GM10847 (cell line): ENCODE measurements around the gene PRKN.

Experiments used
- POLR2A ChIP-seq: IDR thresholded peaks from 2 replicates; pipeline ENCODE4 v1.6.1; 2011; ENCODE audit not compliant: insufficient read length; ENCODE audit errors: extremely low read depth

Gene PRKN

DNA sequence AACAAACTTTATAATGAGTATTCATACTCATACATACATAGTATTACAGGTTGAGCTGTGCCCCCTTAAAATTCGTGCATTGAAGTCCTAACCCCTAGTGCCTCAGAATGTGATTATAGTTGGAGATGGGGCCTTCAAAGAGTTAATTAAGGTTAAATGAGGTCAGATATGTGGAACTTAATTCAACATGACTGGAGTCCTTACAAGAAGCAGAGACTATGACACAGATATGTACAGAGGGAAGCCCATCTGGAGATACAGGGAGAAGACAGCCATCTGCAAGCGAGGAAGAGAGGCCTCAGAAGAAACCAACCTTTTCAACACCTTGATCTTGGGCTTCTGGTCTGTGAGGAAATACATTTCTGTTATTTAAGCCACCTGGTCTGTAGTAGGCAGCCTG is 917.6 kb downstream of the PRKN start:
- no peak for TF ChIP-seq POLR2A

DNA sequence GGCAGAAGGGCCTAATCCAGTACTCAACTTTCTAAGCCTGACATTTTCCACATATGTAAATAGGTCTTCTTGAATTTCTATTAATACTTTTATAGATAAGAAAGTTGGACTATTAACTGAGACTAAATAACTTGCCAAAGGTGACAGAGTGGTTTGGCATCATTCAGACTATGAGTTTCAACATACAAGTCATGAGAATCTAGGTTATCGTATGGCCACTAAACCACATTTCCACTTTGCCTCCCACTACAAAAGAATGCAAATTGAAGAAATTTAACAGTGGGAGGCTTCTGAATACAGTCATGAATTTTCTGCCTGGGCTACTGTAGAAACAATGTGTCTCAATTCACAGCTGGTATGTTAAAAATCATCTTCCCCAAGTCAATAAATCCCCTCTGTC is 922.7 kb downstream of the PRKN start:
- TF ChIP-seq POLR2A = no peak

DNA sequence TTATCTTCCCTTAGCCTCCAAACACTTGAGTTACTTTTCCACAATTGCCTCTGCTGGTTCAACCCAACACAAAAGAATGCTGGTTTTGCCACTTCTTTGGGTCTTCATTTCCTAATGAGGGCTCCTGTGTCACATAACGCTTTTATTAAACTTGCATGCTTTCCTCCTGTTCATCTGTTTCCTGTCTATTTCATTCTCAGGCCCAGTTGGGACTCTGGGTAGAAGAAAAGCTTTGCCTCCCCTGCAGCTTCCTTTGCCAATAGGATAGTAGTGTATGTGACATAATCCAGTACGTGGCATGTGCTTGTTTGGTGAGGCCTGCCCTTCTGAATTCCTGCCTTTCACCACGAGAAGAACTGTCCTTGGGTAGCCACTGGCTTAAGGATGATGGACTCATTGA is 924.4 kb downstream of the PRKN start:
- no peak for TF ChIP-seq POLR2A

DNA sequence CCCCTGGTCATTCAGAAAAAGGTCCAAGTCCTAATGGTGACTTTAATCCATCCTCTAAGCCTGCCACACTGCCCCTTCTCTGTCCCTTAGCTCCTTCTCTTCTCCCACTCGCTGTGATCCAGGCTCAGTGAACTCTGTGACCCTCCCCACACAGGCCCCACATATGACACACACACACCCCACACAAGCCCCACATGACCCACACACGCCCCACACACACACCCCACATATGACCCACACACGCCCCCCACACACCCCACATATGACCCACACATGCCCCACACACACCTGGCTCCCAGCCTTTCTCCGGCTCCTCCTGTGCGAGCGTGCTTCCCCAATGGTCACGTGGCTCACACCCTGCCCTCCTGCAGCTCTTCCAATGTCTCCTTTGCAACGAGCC is 925.3 kb downstream of the PRKN start:
- TF ChIP-seq POLR2A = no peak

DNA sequence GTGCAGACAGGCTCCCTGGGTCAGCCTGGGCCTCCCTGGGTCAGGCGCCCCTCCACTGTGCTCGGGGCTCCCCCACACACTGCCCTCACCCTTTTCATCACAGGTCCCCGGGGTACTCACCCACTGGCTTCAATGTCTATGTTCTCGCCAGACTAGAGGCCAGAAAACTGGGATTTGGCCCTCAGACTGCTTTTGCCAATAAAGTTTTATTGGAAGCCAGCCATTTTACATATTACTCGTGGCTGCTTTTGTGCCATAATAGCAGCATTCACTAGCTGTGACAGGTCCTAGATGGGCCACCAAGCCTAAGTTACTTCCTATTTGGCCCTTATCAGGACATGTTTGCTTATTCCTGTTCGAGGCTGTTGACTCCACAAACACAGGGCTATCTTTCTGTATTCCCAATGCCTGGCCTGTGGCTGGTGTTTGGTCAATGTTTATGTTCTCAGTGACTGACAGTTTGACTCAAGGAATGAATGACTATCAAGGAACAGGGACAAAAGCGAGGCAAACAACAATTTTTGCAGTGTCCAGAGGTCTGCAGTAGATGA is 928.6 kb downstream of the PRKN start:
- TF ChIP-seq POLR2A = no peak

DNA sequence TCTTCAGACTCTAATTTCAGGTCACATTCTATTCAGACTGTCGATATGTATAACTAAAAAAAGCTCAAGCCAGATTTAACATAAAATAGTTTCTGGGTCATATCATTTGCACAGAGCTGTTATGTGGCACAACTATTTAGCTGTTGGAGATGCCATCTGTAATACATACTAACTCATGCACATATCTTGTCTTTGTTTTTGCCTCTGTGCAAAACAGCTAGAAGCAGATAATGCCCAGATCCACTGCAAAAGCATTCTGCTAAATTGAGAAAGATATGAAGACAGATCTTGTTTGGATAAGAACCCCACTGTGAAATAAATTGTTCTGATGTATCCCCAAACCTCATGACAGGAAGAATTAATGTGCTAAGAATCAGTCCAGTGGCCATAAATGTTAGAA is 930.9 kb downstream of the PRKN start:
- TF ChIP-seq POLR2A = no peak

DNA sequence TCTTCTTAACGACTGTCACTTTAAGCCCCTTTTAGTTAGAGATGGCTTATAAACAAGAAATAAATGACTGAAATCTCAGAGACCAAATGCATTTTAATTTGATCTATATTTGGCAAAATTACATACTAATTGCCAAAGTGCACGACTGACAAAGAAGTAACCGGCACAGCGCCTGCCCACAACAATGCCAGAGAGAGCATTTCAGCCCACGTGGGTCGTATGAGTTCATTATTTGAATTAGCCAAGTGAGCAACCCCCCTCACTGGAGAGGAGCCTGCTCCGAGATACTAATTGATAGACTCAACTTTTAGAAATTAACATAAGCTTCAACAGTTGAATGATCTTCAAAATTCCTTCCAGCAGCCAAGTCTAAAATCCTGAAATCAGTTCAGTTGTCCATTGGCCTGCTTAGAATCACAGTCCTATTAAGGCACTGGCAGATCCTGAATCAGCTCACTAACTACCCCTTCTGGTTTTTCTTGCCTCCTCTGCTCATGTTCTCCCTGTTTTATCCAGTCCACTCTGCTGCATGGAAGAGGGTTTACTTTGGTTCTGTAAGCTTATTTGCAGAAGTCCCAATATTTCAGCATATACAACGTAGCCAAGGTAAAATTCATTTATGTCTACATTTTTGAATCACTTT is 934.6 kb downstream of the PRKN start:
- TF ChIP-seq POLR2A = no peak

DNA sequence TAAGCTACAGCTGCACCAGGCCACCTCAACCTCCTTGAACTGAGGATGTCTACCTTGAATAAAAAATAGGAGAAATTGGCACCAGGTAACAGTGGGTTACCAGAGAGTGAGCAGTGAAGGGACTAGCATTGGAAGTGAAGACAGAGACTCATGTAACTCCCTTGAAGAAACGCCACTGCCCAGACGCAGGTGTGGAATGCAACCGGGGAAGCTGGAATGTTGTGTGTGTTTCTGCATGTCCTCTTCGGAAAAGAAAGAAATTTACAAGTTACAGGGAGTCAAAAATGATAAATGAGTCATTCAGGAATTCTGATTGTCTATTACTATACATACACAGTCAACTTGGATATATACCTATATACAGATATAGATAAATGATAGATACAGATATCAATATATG is 939.0 kb downstream of the PRKN start:
- TF ChIP-seq POLR2A = no peak

DNA sequence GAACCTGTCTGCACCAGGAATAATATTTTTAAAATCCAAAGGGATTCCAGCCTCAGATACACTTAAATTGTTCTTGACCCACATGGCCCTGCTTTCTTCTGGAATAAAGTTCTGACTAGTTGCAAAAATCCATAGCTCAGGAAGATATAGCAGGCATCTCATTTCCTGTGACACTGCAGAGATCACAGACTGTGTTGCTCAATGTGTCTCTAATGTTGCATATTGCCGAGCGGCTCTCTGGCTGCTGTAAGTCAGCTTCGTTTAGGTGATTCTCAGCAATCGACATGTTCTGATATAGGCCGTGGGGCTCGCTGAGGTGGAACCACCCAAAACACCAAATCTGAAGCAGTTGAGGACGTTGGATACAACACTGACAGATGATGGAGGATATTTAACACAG is 955.4 kb downstream of the PRKN start:
- no peak for TF ChIP-seq POLR2A

DNA sequence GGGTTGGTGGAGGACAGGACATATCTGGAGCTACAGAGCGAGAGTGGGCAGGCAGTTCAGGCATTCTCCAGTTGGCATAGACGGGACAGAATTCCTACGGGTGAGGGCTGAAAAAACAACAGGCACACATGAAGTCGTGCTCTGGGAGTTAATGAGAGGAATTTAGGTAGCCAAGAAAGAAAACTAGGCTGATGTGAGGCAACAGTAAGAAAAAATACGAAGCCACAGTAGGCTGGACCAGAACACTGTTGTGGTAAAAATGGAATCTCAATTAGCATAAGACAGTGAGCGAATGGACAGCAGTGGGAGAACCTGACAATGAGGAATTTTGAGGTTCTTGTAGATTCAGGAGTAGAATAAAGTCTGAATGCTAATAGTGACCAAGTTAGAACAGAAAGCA is 965.6 kb downstream of the PRKN start:
- no peak for TF ChIP-seq POLR2A

DNA sequence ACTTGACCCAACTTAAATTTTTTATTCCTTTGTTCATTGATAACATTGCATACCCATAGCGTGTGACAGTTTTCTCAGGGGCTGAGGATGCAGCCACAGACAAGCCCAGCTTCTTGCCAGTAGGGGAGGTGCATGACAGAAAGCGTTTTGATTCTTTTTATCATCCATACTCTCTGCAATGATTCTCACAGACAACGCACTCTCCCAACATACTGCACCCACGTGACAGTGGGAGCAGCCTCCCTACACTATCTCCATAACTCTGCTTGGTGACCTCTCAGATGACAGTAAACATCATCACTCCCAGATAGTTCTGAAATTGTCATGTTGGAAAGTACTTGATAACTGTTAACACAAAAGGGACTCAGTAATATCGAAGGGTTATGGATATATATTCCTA is 972.5 kb downstream of the PRKN start:
- no peak for TF ChIP-seq POLR2A

DNA sequence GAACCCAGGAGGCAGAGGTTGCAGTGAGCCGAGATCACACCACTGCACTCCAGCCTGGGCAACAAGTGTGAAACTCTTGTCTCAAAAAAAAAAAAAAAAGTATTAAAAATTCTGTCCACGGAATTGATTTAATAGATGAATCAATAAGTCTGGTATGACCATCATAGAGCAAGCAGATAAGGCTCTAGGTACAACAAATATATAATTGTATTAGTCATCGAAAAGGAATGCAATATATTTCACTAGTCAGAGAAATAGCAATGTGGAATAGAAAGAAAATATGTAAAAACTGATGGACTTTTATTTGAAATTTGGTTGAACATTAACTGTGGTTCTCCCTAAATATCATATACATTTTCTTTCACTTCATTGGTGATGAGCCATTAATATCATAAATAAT is 976.9 kb downstream of the PRKN start:
- no peak for TF ChIP-seq POLR2A

DNA sequence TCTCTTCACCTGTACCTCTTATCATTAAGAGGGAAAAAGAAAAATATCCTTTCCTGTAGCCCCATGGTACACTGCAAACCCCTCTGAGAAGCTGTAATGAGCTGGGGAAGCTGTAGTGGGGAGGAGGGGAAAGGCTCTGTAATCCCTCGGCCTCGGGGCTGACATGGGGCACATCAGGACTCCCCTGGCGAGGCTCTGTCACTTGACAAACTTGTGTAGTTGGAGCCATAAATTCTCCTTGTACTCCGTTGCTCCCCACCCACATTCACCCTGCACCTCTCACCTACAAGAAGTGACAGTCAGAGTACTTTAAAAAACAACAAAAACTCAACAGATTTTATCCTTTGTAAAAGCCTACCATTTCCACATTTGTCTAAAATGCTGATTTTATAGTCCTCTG is 978.0 kb downstream of the PRKN start:
- no peak for TF ChIP-seq POLR2A

DNA sequence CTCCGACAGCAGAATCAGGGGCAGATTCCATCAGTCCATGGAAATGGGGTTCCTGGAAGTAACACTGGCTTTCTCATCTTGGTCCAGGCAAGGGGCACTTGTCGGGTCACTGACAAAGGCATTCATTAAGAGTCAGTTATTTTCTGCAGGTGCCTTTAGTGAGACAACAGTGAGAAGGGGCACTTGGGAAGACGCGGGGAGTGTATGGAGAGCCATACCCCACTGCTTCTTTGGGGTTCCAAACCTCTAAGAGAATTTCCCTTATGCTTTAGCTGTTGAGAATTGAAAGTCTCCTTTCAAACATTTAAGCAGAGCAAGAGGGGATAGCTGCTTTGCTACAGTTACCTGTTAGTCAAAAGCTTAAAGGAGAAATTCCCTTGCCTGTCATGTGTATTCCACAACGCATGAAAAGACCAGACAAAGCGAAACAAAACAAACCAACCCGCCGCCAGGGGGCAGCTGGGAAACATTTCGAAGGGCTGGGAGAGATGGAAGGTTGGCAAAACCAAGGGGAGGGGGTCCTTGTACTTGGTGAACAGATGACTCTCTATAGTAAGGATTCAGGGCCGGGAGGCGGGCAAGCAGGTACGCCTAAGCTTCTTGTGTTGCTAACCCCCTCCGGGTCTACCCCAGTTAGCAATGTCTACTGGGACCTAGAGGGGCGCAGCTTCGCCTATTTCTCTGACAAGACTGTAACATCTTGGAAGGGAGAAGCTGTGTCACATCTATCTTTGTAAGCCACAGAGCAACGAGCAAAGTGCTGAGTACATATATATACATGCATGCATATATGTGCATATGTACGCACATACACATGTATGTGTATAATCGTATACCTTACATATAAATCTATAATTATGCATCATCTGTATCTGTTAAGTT is 978.8 kb downstream of the PRKN start:
- no peak for TF ChIP-seq POLR2A

DNA sequence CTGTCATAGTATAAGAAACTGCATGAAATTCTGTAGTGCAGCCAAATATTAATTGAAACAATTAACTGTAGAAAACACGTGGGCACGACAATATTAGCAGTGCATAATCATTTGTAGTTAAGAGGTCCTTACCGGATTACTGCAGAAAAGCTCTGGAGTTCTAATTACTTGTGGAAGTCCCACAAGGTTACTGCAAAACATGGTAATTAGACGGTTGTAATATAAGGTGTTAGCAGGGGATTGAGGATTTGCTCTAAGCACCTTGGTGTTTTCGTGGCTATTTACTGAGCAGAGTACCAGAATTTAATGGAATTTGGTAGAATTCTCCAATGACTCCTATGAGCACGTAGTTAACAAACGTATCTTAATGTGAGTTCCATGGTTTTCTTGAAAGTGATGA is 980.1 kb downstream of the PRKN start:
- no peak for TF ChIP-seq POLR2A

DNA sequence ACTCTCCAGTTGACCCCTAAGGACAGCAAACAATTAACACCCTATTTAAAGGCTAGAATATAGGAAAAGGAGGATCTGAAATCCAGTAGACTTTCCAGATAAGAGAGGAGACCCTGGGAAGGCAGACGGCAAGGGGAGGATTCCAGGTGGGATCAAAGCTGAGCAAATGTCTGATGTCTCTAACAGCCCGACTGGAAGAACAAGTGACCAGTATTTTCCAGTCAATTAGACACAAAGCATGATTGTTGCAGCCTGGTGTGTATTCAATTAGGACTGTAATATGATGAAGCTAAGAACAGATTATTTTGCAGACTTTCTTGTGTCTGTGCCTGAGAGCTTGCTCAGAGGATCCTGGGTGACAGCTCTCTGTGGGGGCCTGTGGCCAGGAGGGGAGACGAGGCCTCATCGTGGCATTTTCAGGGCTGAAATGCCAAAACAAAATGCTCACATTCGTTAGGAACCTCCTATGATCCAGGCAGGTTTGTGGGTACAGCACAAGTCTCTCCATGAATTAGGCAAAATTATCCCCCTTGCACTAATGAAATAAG is 981.9 kb downstream of the PRKN start:
- no peak for TF ChIP-seq POLR2A
